Stimulated activated CD8-positive, alpha-beta memory T cell treated with anti-CD3 and anti-CD28 coated beads, Interleukin-12 subunit alpha, Interleukin-12 subunit beta, amount 100 ng/mL, for 24 hours (primary cell): ENCODE measurements around the gene PUM1.
"Not testable (repeated sequence)": the region's sequence is repeated elsewhere in the genome, so short reads cannot be mapped to it uniquely, and the experiment has no call there.

Source experiments
- DNase-seq: peaks from one replicate; pipeline ENCODE4 v3.0.0-alpha.2; 2020; ENCODE audit errors: extremely low read depth

The PUM1 gene

DNA sequence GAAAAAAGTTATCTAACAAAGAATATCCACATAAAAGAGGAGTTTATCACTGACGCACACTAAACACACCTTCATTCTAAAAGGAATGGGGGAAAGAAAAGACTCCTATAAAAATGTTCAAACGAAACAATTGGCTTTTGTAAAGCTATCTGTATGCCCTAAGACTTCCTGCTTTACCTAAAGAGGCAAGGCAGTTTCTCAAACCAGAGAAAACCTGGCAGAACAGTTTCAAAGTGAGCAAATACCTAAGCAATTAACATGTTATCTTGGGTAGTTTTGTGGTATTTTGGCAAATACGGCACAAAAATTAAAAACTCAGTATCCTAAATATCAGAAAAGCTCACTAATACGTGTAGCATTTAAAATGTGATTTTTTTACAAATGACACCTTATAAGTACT is 1.9 kb downstream of the PUM1 start:
- no peak for DNase-seq

DNA sequence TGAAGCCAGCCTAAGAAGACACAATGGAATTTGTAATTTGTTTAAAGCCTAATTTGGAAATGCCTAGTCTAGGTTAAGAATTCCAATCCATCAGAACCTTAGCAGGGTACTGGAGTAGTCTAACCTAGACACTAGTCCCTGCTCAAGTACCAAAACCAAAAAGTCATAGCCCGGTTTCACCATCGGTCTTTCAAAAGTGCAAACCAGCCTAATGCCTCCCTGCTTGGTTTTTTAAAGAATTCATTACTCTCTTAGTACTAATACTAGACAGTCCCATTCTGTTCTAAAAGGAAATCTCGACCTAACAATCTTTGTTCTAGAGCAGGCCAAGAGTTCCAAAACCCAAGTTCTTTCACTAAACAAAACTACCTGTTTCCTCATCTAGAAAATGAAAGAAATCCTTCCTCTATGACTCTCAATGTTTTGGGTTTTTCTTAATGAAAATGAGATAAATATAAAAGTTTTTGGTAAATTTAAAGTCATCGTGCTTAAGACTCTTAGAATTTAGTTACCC is 2.6 kb downstream of the PUM1 start:
- no peak for DNase-seq

DNA sequence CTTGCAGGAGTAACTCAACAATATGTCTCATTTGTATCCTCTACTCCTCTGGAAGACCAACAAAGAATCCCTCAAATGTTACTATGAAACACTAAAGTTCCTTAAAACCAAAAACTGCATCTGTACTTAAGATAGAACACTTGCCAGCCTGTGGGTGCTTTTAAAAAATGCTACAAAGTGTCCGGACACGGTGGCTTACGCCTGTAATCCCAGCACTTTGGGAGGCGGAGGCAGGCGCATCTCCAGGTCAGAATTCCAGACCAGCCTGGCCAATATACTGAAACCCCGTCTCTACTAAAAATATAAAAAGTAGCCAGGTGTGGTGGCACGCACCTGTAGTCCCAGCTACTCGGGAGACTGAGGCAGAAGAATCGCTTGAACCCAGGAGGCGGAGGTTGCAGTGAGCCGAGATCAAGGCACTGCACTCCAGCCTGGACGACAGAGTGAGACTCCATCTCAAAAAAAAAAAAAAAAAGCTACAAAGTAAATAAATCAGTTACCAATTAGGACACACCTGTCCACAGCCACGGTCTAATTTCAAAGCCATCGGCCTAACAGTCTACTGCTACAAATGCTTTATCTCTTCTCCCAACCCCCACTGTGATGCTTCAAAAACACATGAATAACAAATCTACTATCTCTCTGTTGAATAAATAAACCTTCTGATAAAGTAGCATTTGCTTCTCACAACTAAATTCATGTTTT is 3.2 kb downstream of the PUM1 start:
- DNase-seq, result not testable (repeated sequence)

DNA sequence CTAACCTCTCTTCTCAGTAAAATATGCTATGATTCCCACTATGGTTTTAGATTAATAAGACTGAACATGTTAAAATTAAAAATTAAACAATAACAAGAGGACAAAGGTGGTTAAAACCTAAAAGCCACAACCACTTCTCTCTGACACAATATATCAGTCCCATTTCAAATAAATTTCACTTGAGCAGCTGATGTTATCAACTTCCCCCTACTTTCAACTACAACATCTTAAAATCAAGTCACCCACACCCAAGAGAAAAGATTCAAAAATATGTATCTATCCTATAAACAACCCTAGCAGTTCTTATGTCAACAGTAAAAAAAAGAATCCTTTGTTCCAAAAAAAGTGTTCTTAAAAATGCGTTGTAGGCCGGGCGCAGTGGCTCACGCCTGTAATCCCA is 7.5 kb downstream of the PUM1 start:
- no peak for DNase-seq

DNA sequence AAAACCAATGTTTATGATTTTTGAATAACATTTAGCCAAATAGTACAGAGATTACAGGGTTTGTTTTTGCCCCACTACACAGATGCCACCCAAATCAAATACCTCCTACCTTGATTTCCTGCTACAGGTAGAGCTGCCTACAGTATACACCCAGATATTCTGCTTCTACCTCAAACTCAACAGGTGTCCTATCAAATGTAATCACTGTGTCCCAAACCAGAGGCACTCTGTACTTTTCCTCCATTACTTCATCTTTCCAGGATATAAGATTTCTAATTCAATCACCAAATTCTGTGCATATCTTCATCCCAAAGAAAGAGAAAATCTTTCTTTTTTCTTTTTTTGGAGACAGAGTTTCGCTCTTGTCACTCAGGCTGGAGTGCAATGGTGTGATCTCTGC is 9.6 kb downstream of the PUM1 start:
- no peak for DNase-seq

DNA sequence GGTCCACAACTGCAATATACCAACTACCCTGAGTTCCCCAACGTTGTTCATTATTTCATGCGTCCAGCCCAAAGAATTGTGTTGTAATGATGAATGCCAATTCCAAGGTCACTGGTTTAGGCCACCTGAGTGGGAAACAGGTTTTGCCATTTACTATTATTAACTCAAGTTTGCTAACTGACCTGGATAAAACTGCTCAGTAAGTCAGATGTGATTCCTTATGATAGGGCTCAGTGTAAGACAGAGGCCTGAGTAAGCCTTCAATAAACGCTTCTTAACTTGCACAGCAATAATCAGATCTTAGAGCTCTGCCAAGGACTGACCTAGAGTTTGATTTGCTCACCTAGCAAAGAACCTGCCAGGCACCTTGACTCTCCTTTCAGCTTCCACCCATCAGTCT is 10.0 kb downstream of the PUM1 start:
- no peak for DNase-seq

DNA sequence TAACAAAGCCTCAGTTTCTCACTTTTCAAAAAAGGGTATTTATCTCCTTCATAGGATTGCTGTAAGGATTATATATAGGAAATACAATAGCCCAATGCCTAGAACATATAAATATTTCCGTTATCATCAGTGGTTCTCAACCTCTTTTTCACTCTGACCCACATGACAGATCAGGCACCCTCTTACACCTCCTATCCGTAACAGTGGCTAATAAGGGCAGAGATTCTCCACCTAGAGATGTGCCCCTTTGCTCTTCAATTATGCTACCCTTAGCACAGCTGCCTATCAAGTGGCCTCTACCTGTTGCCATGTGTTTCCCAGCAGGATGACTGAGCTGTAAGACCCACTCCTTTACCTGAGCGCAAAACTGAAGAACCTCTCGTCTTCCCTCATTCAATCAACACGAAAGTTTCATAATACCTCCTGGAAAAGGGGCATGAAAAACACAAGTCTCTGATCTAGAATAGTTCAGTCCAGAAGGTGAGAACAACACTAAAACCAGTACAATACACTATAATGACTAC is 10.5 kb downstream of the PUM1 start:
- no peak for DNase-seq

DNA sequence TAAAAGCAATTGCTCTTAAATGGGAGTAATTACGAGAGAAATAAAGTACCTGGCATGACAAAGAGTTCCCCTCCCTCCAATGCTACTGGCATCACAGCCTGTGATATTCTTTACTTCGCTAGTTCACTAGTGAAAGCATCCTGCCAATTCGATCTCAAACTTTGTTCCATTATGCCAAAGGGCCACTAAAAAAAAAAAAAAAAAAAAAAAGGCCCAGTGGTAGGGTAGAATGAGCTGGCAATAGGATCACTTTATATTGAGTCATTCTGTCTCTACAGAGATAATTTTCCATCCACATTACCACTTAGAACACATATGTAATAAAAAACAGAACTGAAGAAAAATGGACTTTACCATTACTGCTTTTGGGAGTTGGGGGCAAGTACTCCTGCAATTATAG is 11.2 kb downstream of the PUM1 start:
- DNase-seq, result no peak

DNA sequence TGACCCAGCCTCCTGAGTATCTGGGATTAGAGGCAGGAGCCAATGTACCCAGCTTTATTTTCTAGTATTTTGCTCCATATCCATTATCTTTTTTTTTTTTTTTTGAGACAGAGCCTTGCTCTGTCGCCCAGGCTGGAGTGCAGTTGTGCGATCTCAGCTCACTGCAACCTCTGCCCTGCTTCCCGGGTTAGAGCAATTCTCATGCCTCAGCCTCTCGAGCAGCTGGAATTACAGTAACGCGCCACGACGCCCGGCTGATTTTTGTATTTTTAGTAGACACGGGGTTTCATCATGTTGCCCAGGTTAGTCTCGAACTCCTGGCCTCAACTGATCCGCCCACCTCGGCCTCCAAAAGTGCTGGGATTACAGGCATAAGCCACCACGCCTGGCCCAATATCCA is 12.9 kb downstream of the PUM1 start:
- not testable (repeated sequence) for DNase-seq

DNA sequence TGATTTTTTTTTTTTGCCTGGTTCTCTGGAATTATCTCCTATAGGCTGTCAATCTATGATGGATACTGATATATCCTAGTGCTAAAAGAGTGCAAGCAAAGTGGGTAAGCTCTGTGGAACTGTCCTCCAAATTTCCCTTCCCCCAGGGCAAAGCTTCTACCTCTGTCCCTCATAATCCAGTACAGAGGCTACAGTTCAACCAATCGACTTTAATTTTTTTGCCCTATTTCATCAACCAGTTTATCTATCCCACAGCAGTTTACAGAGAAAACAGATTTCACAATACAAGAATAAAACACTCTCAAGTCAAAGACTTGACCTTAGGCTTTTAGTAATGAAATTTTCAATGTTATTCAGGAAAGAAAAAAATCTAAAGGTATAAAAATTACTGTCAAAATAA is 13.9 kb downstream of the PUM1 start:
- DNase-seq, result no peak

DNA sequence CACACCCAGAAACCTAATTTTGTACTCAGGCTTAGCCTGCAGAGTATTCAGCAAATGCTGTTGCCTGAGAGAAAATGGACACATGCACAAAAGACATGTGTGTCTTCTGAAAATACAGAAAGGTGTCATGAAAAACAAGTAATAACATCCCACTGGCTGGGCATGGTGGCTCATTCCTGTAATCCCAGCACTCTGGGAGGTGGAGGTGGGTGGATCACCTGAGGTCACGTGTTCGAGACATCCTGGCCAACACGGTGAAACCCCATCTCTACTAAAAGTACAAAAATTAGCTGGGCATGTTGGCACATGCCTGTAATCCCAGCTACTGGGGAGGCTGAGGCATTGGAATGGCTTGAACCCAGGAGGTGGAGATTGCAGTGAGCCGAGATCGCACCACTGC is 18.0 kb downstream of the PUM1 start:
- DNase-seq, result not testable (repeated sequence)

DNA sequence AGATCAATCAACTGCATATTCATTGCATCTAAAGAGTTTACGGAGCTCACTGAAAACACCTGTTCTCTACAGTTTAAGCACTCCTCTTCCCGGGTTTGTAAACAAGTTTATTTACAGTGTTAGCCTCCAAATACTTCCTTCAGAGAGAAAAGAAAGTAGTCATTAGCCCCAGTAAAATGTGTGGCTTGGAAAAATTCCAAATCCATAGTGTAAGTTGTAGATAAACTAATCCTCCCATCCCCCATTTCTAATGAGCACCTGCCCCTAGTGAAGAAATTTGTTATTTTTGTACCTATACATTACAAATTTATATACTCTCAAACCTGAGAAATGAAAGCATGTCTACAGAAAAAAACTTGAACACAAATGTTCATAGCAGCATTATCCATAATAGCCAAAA is 21.9 kb downstream of the PUM1 start:
- no peak for DNase-seq

DNA sequence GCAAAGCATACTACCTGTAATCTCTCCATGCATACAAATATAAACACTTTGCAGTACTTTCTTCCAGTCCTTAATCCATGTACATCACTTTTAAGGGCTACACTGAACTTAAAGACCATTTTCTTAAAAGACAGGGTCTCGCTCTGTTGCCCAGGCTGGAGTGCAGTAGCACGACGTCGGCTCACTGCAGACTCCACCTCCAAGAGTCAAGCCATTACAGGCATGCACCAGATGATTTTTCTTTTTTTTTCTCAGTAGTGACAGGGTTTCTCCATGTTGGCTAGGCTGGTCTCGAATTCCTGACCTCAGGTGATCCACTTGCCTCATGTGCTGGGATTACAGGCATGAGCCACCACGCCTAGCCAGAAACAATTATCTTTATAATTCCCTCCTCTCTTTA is 22.9 kb downstream of the PUM1 start:
- no peak for DNase-seq

DNA sequence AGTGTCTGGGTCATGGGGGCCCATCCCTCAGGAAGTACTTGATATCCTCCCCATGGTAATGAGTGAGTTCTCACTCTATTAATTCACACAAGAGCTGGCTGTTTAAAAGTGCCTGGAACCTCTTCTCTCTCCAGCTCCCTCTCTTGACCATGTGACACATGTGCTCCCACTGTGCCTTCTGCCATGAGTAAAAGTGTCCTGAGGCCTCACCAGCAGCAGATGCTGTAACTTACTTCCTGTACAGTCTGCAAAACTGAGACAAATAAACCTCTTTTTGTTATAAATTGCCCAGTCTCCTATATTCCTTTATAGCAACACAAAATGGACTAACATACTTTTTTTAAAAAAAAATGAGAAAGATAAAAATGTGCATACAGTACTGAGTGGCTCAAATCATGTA is 24.0 kb downstream of the PUM1 start:
- DNase-seq, result no peak

DNA sequence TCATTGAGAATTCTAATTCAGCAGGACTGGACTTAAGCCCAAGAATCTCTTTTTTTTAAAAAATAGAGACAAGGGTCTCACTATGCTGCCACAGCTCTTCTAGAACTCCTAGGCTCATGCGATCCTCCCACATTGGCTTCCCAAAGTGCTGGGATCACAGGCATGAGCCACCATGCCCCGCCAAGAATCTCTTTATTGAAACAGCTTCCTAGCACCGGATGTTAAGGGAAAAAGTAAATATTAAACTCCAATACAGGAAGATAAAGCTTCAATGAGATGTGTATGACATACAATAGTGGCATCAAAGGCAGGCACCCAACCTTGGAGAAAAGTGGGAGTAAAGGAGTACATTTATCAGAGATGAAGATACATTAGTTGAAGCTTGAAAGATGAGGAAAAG is 25.5 kb downstream of the PUM1 start:
- DNase-seq, result no peak

DNA sequence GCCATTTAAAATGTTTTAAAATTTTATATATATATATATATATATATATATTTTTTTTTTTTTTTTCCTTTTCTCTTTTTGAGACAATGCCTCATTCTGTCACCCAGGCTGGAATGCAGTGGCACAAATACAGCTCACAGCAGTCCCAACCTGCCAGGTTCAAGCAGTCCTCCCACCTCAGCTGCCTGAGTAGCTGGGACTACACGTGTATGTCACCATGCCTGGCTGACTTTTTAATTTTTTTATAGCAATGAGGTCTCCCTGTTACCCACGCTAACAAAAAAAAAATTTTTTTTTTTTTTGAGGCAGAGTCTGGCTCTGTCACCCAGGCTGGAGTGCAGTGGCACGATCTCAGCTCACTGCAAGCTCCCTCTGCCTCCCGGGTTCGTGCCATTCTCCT is 26.6 kb downstream of the PUM1 start:
- not testable (repeated sequence) for DNase-seq

DNA sequence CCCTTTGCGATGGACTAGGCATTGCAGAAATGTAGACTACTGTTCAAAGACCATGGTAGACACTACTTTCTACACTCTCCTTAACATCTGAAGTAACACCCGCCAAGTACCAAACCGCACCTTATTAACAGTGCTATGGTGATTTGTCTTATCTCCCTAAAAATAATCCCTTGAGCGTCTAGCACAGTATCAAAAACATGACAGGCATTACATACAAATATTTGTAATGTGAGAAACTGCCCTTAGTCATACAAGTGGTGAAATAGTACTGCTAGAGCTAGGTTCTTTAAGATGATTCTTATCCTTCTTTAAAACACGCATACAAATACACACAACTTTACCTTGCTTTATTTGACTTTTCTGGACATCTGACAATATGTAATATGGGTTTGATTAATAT is 27.2 kb downstream of the PUM1 start:
- no peak for DNase-seq

DNA sequence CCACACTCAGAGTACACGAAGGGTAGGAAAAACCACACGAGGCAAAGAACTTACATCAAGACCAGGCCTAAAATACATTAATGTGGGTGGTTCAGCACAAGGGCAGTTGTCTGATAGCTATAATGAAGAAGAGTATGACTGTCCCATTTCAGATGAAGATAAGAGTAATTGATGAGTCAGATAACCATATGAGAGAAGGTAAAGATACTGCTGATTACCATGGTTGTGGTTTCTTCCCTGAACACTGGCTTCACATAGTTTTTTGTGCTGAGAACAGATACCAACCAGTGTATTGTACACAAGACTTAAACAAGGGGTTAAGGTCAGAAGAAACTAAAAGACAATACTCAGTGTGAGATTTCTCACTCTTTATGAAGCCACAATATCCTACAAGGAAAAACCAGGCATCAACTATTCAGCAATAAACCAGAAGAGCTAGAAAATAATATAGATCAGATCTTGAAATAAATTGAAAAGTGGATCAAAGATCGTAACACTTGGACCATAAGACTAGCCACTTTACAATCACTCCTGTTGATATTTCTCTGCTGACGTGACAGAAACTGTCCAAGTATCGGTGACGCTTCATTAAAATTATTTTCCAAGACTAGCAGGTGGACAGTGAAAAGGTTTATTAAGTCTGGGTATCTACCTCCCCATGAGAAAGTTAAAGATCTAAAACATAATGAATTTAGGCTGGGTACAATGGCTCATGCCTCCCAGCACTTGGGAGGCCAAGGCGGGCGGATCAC is 28.6 kb downstream of the PUM1 start:
- DNase-seq, result no peak

DNA sequence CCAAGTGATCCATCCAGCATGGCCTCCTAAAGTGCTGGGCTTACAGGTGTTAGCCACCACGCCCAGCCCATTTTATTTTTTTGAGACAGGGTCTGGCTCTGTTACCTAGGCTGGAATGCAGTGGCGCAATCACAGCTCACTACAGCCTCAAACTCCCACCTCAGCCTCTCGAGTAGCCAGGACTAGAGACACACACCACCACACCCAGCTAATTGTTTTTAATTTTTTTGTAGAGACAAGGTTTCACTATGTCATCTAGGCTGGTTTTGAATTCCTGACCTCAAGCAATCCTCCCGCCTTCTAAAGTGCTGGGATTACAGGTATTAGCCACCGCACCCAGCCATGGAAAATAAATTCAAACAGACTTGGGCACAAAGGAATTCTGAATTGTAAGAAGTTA is 31.9 kb downstream of the PUM1 start:
- DNase-seq, result no peak

DNA sequence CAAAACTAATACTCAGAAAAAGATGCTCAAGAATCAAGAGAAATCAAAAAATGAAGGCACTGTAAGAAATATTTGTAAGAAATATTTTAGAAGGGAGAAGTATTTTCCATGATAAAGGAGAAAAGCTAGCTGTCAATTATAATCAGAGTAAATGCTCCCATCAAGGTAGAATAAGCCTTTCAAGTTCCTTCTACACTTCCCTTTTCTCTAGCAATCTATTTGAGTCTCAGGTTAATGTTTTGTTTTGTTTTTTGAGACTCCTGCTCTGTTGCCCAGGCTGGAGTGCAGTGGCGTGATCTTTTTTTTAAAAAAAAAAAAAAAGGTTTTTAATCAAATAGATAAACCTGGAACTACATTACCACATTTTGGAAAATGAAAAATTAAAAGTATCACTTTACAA is 33.3 kb downstream of the PUM1 start:
- no peak for DNase-seq

DNA sequence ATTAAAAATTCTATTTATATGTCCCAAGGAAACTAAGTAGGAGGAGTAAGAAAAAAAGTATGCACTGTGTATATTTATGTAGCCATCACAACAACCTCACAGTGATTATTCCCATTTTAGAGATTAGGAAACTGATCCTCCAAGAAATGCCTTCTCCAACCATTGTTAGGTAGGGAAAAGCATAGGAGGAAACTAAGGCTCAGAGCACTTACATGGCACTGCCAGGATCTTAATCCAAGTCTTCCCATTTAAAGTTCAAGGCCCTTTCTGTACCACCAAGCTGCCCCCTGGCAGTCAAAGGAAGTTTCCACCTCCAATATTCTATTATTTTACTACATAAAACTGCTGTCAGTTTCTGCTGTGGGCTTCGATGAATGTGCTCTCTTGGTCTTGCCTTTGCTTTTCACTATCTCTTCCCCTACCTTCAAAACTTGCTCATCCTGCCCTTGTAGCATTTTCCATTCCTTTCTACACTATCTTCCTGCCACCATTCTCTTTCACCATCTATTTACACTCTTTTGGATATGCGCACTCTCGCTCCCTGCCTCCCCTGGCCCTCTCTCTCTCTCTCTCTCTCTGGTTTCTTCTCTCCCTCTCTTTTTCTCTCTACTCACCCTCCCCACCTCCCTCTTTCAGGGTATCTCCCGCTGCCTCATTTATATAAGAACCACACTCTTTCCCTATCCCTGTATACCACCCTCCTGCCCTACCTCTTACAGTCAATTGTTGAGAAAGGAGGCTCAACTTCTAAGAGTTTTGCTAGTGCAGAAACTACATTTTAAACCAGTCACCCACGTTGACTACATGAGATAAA is 34.0 kb downstream of the PUM1 start:
- no peak for DNase-seq

DNA sequence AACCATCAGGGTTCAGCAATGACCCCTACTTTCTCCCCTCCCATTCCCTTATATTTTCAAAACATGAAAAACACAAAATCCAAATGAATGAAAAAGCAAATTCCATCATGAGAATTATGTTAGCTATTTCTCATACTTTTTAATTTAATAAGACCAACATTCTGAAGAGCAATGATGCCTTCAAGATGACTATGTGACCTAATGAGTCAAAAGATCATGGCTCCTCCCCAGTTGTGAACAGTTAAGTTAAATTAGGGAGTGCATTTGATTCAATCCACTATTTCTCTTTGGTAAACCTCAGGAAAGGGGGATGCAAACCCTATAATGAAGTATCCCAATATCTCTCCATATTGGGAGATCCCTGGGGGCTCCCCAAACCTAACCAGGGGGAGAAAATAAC is 36.5 kb downstream of the PUM1 start:
- no peak for DNase-seq
